DMS114 treated with DMSO at 0.1 percent for 48 hours (cell line): ENCODE results near the gene NMUR1.

Experiments
- DNase-seq: peaks from one replicate; lab custom pipeline; 2025; ENCODE audit not compliant: unreplicated experiment; lab: John Stamatoyannopoulos, UW

NMUR1 gene

DNA sequence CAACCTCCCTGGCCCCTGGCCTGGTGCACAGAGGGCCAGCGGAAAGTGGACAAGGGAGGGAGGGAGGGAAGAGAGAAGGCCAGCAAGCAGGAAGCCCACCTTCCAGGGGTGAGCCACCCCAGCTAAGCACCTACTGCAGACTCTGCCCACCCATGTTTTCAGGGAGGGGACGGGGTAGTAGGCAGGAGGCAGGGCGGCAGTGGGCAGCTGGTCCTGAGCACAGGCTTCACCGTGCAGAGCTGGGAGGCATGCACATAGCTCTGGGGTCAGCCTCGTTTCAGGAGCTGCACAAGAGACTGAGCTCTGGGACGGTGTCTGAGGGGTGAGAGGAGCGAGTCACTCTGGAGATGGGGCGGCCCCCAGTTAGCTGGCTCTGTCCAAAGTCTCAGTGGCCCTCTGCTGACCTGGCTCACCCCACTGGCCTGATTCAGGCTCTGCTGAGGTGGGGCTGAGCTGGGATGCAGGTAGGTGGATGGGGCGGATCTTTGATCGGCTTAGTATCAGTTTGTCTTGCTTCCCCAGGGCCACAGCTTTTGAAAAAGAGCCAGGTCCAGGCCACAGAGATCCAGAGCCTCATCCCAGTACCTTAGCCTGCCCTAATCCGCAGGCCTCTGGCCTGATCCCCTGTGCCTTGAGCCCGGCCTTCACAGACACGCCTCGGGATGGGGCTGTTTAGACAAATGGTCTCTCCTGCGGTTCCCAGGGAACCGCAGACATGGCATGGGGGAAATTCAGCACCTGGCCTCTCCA, 3.7 kb downstream of the NMUR1 start:
- DNase-seq, result no peak

GRCh38 chr2:231525248-231526163, 4.7 kb downstream of the NMUR1 start:
- no peak for DNase-seq

DNA sequence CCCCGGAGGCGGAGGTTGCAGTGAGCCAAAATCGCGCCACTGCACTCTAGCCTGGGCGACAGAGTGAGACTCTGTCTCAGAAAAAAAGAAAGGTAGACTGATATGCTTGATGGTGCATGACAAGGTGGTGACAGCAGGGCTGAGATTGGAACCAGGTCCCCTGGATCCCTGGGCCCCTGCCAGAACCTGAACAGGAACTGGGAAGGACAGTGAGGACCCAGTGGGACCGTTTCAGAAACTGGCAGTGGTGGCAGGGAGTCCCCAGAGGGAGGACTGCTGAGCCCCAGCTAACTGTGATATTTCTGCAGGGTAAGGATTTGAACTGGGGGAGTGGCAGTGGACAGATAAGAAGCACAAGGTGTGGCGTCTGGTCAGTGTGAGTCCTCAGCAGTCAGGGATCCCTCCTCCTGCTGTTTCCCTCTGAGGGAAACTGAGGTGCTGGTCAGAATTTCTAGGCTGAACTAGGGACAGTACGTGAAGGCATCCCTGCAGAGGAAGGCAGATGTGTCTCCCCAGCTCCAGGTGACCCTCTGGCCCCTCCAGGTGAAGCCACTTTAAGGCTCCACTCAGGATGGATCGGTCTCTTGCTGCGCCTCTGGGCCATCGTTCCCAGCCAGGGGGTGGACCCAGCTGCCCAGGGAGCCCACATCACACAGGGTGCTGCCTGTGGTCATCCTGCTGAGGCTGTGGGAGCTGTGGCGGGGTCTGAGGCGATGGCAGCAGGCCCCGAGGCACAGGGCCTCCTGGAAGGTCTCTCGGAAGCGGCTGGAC, 5.6 kb downstream of the NMUR1 start:
- DNase-seq, result no peak

GRCh38 chr2:231523451-231524285, 6.6 kb downstream of the NMUR1 start:
- no peak for DNase-seq

- no peak for DNase-seq
Measured at GRCh38 chr2:231522418-231523180, 7.6 kb downstream of the NMUR1 start.

DNA sequence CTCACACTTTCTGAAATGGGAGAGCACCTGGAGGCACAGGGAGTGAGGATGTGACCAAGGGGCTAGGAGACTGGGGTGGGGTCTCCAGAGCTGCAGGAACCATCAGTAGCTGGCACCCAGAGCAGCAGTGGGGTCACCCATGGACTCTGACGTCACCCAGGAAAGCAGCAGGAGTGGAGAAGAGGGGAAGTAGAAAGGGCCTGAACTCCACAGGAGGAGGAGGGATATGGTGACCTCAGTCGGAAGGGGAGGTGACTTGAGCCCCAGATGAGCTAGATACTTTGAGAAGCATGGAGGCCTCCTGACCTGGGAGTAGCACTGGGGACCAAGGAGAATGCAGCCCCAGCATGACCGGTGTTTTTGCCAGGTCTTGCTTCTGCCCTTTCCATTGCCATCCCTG, 8.8 kb downstream of the NMUR1 start:
- DNase-seq, result no peak

GRCh38 chr2:231519975-231520555, 10.2 kb downstream of the NMUR1 start:
- DNase-seq, result no peak

- no peak for DNase-seq
Measured at GRCh38 chr2:231518771-231519170, 11.5 kb downstream of the NMUR1 start.

DNA sequence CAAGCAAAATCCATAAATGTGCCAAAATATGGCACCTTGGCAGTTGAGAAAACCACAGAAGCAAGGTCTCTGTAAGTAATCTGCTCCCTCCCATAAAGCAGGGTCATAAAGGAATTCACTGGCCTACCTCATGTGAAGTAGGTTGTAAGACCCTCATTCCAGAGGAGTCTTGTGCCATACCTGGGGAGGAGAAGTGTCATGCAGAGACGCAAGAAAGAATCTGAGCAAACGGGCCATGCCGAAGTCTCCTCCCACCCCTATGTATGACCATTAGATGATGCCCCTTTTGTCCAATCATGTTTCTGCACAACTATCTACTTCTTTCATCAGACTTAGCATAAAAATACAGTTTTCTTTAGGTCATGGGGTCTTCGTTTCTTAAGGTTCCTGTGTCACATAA, 14.6 kb downstream of the NMUR1 start:
- no peak for DNase-seq

DNA sequence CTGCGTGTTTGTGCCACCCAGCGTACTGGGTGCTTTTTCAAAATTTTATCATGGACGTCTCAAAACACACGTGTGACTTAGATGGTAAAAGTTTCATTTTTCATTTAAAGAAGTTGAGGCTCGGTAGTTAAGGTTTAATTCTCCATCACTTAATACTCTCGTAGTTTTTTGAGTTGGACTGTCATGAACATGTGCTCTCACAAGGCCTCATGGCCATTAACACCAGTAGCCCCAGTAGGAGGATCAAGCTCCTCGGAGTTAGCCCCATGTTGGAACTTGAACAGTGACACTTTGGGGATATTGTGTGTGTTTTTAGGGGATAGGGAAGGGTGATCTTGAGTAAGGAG, 15.3 kb downstream of the NMUR1 start:
- DNase-seq, result no peak

- peak; percentile 92 for DNase-seq
Measured at GRCh38 chr2:231514225-231514950, 15.9 kb downstream of the NMUR1 start.

DNA sequence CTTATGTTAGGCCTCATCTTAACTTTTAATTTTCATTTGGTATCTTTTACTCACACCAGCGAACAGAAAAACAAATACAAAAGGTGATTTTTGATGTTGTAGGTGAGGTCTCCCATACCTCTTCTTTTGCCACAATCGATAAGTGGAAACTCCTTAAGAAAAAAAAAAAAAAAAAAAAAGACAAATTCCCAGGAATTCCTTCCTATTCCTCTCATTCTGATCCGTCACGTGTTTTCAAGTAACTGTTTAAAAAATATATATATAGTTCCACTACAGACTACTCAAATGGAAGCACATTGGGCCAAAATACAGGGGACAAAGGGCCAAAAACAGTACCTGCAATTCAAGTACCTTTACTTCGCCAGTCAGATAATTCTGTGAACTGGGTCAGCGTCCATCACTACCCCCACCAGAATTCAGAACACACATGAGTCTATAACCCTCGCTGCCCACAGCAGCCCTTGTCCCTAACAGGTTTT, 16.5 kb downstream of the NMUR1 start:
- no peak for DNase-seq

GRCh38 chr2:231512222-231512621, 18.0 kb downstream of the NMUR1 start:
- DNase-seq, result no peak

- no peak for DNase-seq
Measured at GRCh38 chr2:231503766-231504165, 26.5 kb downstream of the NMUR1 start.

DNA sequence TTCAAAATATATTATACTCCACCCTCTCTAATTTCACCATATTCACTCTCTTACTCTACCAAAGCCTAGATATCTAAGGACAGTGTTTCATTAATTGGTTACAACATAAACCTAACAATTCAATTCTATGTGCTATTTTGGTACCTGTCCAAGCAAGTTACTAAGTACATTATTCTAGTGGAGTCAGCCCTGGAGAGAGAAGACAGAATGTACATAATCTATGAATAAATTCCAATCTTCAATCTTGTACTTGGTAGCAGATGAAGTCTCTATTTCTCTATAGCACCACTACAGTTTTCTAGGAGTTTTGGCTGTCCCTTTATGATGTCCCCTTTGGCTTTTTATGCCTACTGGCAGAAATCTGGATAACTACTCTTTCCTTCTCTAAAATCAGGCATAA, 27.6 kb downstream of the NMUR1 start:
- no peak for DNase-seq

DNA sequence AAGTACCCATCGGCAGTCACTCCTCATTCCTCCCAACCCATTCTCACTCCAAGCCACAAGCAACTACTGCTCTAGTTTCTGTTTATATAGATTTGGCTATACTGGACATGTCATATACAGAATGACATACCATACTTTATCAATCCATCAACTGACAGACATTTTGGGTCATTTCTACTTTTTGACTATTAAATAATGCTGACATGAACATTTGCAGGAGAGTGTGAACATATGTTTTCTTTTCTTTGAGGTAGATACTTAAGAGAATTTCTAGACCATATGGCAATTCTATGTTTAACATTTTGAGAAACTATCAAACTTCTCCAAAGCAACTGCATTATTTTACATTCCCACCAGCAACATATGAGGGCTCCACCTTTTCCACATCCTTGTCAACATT, 32.6 kb downstream of the NMUR1 start:
- DNase-seq, result no peak

GRCh38 chr2:231494669-231495068, 35.6 kb downstream of the NMUR1 start:
- no peak for DNase-seq

GRCh38 chr2:231490801-231491200, 39.4 kb downstream of the NMUR1 start:
- no peak for DNase-seq

DNA sequence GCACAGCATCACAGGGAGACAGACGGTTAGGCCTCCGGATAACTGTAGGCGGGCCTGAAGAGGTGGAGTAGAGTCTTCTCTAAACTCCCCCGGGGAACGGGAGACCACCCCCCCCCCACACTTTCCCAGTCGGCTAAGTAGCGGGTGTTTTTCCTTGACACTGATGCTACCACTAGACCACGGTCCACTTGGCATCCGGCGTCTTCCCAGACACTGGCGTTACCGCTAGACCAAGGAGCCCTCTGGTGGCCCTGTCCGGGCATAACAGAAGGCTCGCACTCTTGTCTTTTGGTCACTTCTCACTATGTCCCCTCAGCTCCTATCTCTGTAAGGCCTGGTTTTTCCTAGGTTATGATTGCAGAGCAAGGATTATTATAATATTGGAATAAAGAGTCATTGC, 40.3 kb downstream of the NMUR1 start:
- no peak for DNase-seq
